ENCODE results near the gene SRA1.

SRA1 gene

DNA sequence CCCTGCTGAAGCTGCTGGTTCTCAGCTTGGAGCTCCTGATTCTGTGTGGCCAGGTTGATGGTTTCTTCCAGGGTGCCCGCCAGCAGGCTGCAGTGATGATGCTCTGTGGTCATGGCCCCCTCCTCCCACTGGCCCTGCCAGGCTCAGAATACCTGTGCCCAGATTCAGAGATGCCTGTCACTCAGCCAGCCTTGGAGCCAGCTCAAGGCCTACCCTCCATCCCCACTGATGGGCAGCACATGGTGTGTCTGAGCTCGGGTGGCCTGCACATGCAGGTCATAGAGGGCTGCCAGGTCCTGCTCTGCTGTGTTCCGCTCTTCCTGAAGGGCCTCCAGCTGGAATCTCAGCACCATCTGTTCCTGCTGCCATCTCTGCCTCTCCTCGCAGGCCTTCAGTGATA is 12.8 kb upstream of the SRA1 start:
- no peak overlapping the region for H3K27ac ChIP-seq (ENCODE audit: low read depth, low read length)
- H2BK15ac ChIP-seq (replicated peaks; ENCODE audit: low read depth): no peak overlapping the region
- no peak overlapping the region for H3K4me2 ChIP-seq (ENCODE audit: low read length)
- no peak overlapping the region for H3K4me3 ChIP-seq (ENCODE audit: low read length)
- H2AK5ac ChIP-seq (ENCODE audit: low read length): no peak overlapping the region
- no peak overlapping the region for H3K4ac ChIP-seq (ENCODE audit: low read depth, low read length)
- no peaks in the 10 kb centered on the region for H3K27me3 ChIP-seq (ENCODE audit: insufficient read depth, low read length, poor library complexity)
- peaks cover 10% of the 10 kb centered on the region for H3K79me1 ChIP-seq (ENCODE audit: low read length)
- WGBS (ENCODE audit: extremely low coverage, insufficient coverage, low lambda C conversion rate): no CpG with 5 or more reads among the region's 4 CpGs
- H3K4me1 ChIP-seq (ENCODE audit: control insufficient read depth, low read depth, low read length): peaks cover 12% of the 10 kb centered on the region
- no peak for DNase-seq
- no peak overlapping the region for H3K23ac ChIP-seq (ENCODE audit: low read length)
- H2BK120ac ChIP-seq (ENCODE audit: low read depth, low read length): no peak overlapping the region
- H3K18ac ChIP-seq (ENCODE audit: low read length): no peak overlapping the region
- H3K9ac ChIP-seq (ENCODE audit: low read length): no peak overlapping the region
- H3K79me2 ChIP-seq (ENCODE audit: control insufficient read depth, insufficient read depth, low read length): peaks cover 5% of the 10 kb centered on the region
- no peak overlapping the region for H4K8ac ChIP-seq (ENCODE audit: low read depth, low read length)
- no peak overlapping the region for H2BK5ac ChIP-seq (ENCODE audit: low read length)
- peaks cover 3% of the 10 kb centered on the region for H3K36me3 ChIP-seq (ENCODE audit: control insufficient read depth, insufficient read depth, low read length)
- H3K56ac ChIP-seq (ENCODE audit: low read length): no peak overlapping the region
- no peak overlapping the region for H4K5ac ChIP-seq (ENCODE audit: low read length)

DNA sequence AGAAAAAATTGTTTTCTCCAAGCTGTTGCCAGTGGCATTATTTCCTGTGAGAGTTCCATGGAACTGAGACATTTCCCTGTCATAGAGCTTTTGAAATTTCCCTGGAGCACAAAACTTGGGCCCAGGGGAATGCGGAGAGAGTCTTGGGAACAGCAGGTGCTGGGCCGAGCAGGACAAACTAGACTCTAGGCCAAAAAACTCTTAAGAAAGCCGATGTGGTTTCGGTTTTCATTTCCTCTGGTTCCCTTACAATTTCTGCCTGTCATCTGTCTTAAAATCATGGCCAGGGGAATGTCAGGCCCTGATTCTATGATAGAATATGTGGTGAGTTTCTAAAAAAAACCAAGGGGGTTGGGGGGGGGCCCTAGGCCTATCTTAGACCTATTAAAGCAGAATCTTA is 11.9 kb upstream of the SRA1 start:
- Histone ChIP-seq H3K4me1 (ENCODE audit: control insufficient read depth, low read depth, low read length) (peaks cover 12% of the 10 kb centered on the region), H3K27me3 (ENCODE audit: insufficient read depth, low read length, poor library complexity) (no peaks in the 10 kb centered on the region), H3K56ac (ENCODE audit: low read length) (no peak overlapping the region), H3K4ac (ENCODE audit: low read depth, low read length) (no peak overlapping the region), H2BK120ac (ENCODE audit: low read depth, low read length) (no peak overlapping the region), H3K79me2 (ENCODE audit: control insufficient read depth, insufficient read depth, low read length) (peaks cover 5% of the 10 kb centered on the region), H3K4me3 (ENCODE audit: low read length) (no peak overlapping the region), H3K27ac (ENCODE audit: low read depth, low read length) (no peak overlapping the region), H2AK5ac (ENCODE audit: low read length) (no peak overlapping the region), H3K18ac (ENCODE audit: low read length) (no peak overlapping the region), H4K5ac (ENCODE audit: low read length) (no peak overlapping the region), H3K36me3 (ENCODE audit: control insufficient read depth, insufficient read depth, low read length) (peaks cover 3% of the 10 kb centered on the region), H2BK15ac (replicated peaks; ENCODE audit: low read depth) (no peak overlapping the region), H3K4me2 (ENCODE audit: low read length) (no peak overlapping the region), H3K9ac (ENCODE audit: low read length) (no peak overlapping the region), H4K8ac (ENCODE audit: low read depth, low read length) (no peak overlapping the region), H3K23ac (ENCODE audit: low read length) (no peak overlapping the region), H2BK5ac (ENCODE audit: low read length) (no peak overlapping the region), H3K79me1 (ENCODE audit: low read length) (peaks cover 12% of the 10 kb centered on the region)
- DNase-seq: no peak
- WGBS (ENCODE audit: extremely low coverage, insufficient coverage, low lambda C conversion rate): no CpG with 5 or more reads among the region's 4 CpGs

DNA sequence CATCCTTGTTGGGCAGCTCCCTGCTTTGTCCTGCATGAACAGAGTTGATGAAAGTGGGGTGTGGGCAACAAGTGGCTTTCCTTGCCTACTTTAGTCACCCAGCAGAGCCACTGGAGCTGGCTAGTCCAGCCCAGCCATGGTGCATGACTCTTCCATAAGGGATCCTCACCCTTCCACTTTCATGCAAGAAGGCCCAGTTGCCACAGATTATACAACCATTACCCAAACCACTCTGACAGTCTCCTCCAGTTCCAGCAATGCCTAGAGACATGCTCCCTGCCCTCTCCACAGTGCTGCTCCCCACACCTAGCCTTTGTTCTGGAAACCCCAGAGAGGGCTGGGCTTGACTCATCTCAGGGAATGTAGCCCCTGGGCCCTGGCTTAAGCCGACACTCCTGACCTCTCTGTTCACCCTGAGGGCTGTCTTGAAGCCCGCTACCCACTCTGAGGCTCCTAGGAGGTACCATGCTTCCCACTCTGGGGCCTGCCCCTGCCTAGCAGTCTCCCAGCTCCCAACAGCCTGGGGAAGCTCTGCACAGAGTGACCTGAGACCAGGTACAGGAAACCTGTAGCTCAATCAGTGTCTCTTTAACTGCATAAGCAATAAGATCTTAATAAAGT is 11.3 kb upstream of the SRA1 start:
- Histone ChIP-seq H3K27me3 (ENCODE audit: insufficient read depth, low read length, poor library complexity) (no peaks in the 10 kb centered on the region), H3K9ac (ENCODE audit: low read length) (no peak overlapping the region), H2BK120ac (ENCODE audit: low read depth, low read length) (no peak overlapping the region), H3K79me2 (ENCODE audit: control insufficient read depth, insufficient read depth, low read length) (peaks cover 5% of the 10 kb centered on the region), H4K5ac (ENCODE audit: low read length) (no peak overlapping the region), H3K4ac (ENCODE audit: low read depth, low read length) (no peak overlapping the region), H3K4me3 (ENCODE audit: low read length) (no peak overlapping the region), H2BK5ac (ENCODE audit: low read length) (no peak overlapping the region), H4K8ac (ENCODE audit: low read depth, low read length) (no peak overlapping the region), H3K36me3 (ENCODE audit: control insufficient read depth, insufficient read depth, low read length) (peaks cover 3% of the 10 kb centered on the region), H3K23ac (ENCODE audit: low read length) (no peak overlapping the region), H3K27ac (ENCODE audit: low read depth, low read length) (no peak overlapping the region), H2BK15ac (replicated peaks; ENCODE audit: low read depth) (no peak overlapping the region), H3K4me2 (ENCODE audit: low read length) (no peak overlapping the region), H2AK5ac (ENCODE audit: low read length) (no peak overlapping the region), H3K56ac (ENCODE audit: low read length) (no peak overlapping the region), H3K4me1 (ENCODE audit: control insufficient read depth, low read depth, low read length) (peaks cover 12% of the 10 kb centered on the region), H3K79me1 (ENCODE audit: low read length) (peaks cover 12% of the 10 kb centered on the region), H3K18ac (ENCODE audit: low read length) (no peak overlapping the region)
- WGBS (ENCODE audit: extremely low coverage, insufficient coverage, low lambda C conversion rate): no CpG with 5 or more reads among the region's 2 CpGs
- no peak for DNase-seq

DNA sequence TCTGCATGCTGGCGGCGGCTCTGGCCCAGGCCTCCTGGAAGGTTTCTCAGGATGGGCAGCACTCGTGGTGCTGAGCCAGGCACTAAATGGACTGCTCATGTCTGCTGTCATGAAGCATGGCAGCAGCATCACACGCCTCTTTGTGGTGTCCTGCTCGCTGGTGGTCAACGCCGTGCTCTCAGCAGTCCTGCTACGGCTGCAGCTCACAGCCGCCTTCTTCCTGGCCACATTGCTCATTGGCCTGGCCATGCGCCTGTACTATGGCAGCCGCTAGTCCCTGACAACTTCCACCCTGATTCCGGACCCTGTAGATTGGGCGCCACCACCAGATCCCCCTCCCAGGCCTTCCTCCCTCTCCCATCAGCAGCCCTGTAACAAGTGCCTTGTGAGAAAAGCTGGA is 10.6 kb upstream of the SRA1 start:
- Histone ChIP-seq H2BK15ac (replicated peaks; ENCODE audit: low read depth) (no peak overlapping the region), H3K27ac (ENCODE audit: low read depth, low read length) (no peak overlapping the region), H3K27me3 (ENCODE audit: insufficient read depth, low read length, poor library complexity) (no peaks in the 10 kb centered on the region), H3K4me2 (ENCODE audit: low read length) (no peak overlapping the region), H3K4ac (ENCODE audit: low read depth, low read length) (no peak overlapping the region), H3K79me1 (ENCODE audit: low read length) (peaks cover 12% of the 10 kb centered on the region), H3K36me3 (ENCODE audit: control insufficient read depth, insufficient read depth, low read length) (peaks cover 3% of the 10 kb centered on the region), H3K23ac (ENCODE audit: low read length) (no peak overlapping the region), H3K9ac (ENCODE audit: low read length) (no peak overlapping the region), H4K5ac (ENCODE audit: low read length) (no peak overlapping the region), H3K56ac (ENCODE audit: low read length) (no peak overlapping the region), H3K18ac (ENCODE audit: low read length) (no peak overlapping the region), H2BK120ac (ENCODE audit: low read depth, low read length) (no peak overlapping the region), H3K4me3 (ENCODE audit: low read length) (no peak overlapping the region), H2BK5ac (ENCODE audit: low read length) (no peak overlapping the region), H3K4me1 (ENCODE audit: control insufficient read depth, low read depth, low read length) (peaks cover 14% of the 10 kb centered on the region), H2AK5ac (ENCODE audit: low read length) (no peak overlapping the region), H4K8ac (ENCODE audit: low read depth, low read length) (no peak overlapping the region), H3K79me2 (ENCODE audit: control insufficient read depth, insufficient read depth, low read length) (peaks cover 5% of the 10 kb centered on the region)
- WGBS (ENCODE audit: extremely low coverage, insufficient coverage, low lambda C conversion rate): no CpG with 5 or more reads among the region's 13 CpGs
- no peak for DNase-seq

DNA sequence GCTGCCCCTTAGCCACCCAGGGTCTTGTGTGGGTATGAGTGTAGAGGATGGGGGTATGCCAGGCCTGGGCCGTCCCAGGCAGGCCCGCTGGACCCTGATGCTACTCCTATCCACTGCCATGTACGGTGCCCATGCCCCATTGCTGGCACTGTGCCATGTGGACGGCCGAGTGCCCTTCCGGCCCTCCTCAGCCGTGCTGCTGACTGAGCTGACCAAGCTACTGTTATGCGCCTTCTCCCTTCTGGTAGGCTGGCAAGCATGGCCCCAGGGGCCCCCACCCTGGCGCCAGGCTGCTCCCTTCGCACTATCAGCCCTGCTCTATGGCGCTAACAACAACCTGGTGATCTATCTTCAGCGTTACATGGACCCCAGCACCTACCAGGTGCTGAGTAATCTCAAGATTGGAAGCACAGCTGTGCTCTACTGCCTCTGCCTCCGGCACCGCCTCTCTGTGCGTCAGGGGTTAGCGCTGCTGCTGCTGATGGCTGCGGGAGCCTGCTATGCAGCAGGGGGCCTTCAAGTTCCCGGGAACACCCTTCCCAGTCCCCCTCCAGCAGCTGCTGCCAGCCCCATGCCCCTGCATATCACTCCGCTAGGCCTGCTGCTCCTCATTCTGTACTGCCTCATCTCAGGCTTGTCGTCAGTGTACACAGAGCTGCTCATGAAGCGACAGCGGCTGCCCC is 10.0 kb upstream of the SRA1 start:
- Histone ChIP-seq H3K9ac (ENCODE audit: low read length) (no peak overlapping the region), H2BK120ac (ENCODE audit: low read depth, low read length) (no peak overlapping the region), H3K23ac (ENCODE audit: low read length) (no peak overlapping the region), H3K4me1 (ENCODE audit: control insufficient read depth, low read depth, low read length) (peaks cover 14% of the 10 kb centered on the region), H4K8ac (ENCODE audit: low read depth, low read length) (no peak overlapping the region), H3K36me3 (ENCODE audit: control insufficient read depth, insufficient read depth, low read length) (peaks cover 3% of the 10 kb centered on the region), H2BK15ac (replicated peaks; ENCODE audit: low read depth) (no peak overlapping the region), H4K5ac (ENCODE audit: low read length) (no peak overlapping the region), H3K56ac (ENCODE audit: low read length) (no peak overlapping the region), H3K27me3 (ENCODE audit: insufficient read depth, low read length, poor library complexity) (no peaks in the 10 kb centered on the region), H3K4ac (ENCODE audit: low read depth, low read length) (no peak overlapping the region), H2BK5ac (ENCODE audit: low read length) (no peak overlapping the region), H3K4me3 (ENCODE audit: low read length) (no peak overlapping the region), H3K79me1 (ENCODE audit: low read length) (peaks cover 12% of the 10 kb centered on the region), H2AK5ac (ENCODE audit: low read length) (no peak overlapping the region), H3K27ac (ENCODE audit: low read depth, low read length) (no peak overlapping the region), H3K18ac (ENCODE audit: low read length) (no peak overlapping the region), H3K4me2 (ENCODE audit: low read length) (no peak overlapping the region), H3K79me2 (ENCODE audit: control insufficient read depth, insufficient read depth, low read length) (peaks cover 5% of the 10 kb centered on the region)
- no peak for DNase-seq
- WGBS (ENCODE audit: extremely low coverage, insufficient coverage, low lambda C conversion rate): no CpG with 5 or more reads among the region's 22 CpGs

DNA sequence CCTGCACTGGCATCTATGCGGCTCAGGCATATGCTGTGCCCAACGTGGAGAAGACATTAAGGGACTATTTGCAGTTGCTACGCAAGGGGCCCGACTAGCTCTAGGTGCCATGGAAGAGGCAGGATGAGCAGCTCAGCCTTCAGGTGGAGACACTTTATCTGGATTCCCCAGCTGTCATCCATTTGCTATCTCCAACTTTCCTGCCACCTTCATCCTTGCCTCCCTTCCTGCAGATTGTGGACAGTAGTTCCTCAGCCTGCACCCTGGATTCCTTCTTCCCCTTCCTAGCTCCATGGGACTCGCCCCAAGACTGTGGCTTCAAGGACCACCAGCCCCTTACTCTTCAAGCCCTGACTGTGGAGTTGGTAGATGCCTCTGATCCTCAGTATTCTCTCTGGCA is 9.4 kb upstream of the SRA1 start:
- Histone ChIP-seq H2BK120ac (ENCODE audit: low read depth, low read length) (no peak overlapping the region), H3K4me2 (ENCODE audit: low read length) (no peak overlapping the region), H3K4me1 (ENCODE audit: control insufficient read depth, low read depth, low read length) (peaks cover 14% of the 10 kb centered on the region), H3K36me3 (ENCODE audit: control insufficient read depth, insufficient read depth, low read length) (peaks cover 3% of the 10 kb centered on the region), H3K79me2 (ENCODE audit: control insufficient read depth, insufficient read depth, low read length) (peaks cover 5% of the 10 kb centered on the region), H2AK5ac (ENCODE audit: low read length) (no peak overlapping the region), H3K27me3 (ENCODE audit: insufficient read depth, low read length, poor library complexity) (no peaks in the 10 kb centered on the region), H2BK5ac (ENCODE audit: low read length) (no peak overlapping the region), H3K4me3 (ENCODE audit: low read length) (no peak overlapping the region), H4K5ac (ENCODE audit: low read length) (no peak overlapping the region), H3K4ac (ENCODE audit: low read depth, low read length) (no peak overlapping the region), H4K8ac (ENCODE audit: low read depth, low read length) (no peak overlapping the region), H3K9ac (ENCODE audit: low read length) (no peak overlapping the region), H3K56ac (ENCODE audit: low read length) (no peak overlapping the region), H3K27ac (ENCODE audit: low read depth, low read length) (no peak overlapping the region), H3K23ac (ENCODE audit: low read length) (no peak overlapping the region), H2BK15ac (replicated peaks; ENCODE audit: low read depth) (no peak overlapping the region), H3K79me1 (ENCODE audit: low read length) (peaks cover 12% of the 10 kb centered on the region), H3K18ac (ENCODE audit: low read length) (no peak overlapping the region)
- DNase-seq: no peak
- WGBS (ENCODE audit: extremely low coverage, insufficient coverage, low lambda C conversion rate): no CpG with 5 or more reads among the region's 5 CpGs
